ENCODE measurements around the gene ZNF639. TPM values are rescaled to one million over a fixed set of nuclear protein-coding genes. Genes with fewer than 3 reads are reported as not detected.
"Not testable (repeated sequence)": the region's sequence is repeated elsewhere in the genome, so short reads cannot be mapped to it uniquely, and the experiment has no call there.

The ZNF639 gene
- total RNA-seq (10 to 100 TPM; 88.1 to 90.8 TPM), total RNA-seq (53.9 to 149 (median 75.3) reads per million in 172 experiments)
- 37.5 TPM for polyA plus RNA-seq (2013, experiment 1 of 2)
- polyA plus RNA-seq (2013, experiment 2 of 2): 45.3 TPM

- Histone ChIP-seq H3K9me3 (ENCODE audit: control insufficient read depth in 1 of 2, insufficient read depth in 1 of 2, low read length in 2 of 2) (no peaks in the 10 kb centered on the region), H3K4me1 (ENCODE audit: insufficient read depth, low read length) (peaks cover 25% of the 10 kb centered on the region), H3K27me3 (ENCODE audit: control insufficient read depth in 1 of 2, insufficient read depth in 2 of 2, low read length in 2 of 2) (no peaks in the 10 kb centered on the region), H3K27ac (ENCODE audit: low read depth in 1 of 2, low read length in 2 of 2) (peak within 1 kb of the TSS; percentile 76 to 97), H3K36me3 (ENCODE audit: insufficient read depth, low read length) (peaks cover 2% of the 10 kb centered on the region), H3K4me3 (ENCODE audit: low read length) (peak within 1 kb of the TSS; percentile 72)
- ChIA-PET CTCF (interaction anchor here (0.6 to 1.9 kb wide), 6 partner anchors 26 to 306 kb away, joined by 3 to 9 read pairs (median 4); partner anchors contain the start of genes PIK3CA and ZMAT3), POLR2A (interaction anchor here (0.6 to 4.4 kb wide), 14 partner anchors 17 to 307 kb away, joined by 3 to 51 read pairs (median 6); partner anchors contain the start of genes ACTL6A, MFN1, PIK3CA and ZMAT3)
- ATAC-seq (ENCODE audit: poor library complexity) (peak; percentile 84), DNase-seq (peak; percentile 73 to 95 (median 80))
- H3K4me1 Mint-ChIP-seq (ENCODE audit: low read depth): peaks cover 37% of the 10 kb centered on the region
- TF ChIP-seq, protein P1, sequence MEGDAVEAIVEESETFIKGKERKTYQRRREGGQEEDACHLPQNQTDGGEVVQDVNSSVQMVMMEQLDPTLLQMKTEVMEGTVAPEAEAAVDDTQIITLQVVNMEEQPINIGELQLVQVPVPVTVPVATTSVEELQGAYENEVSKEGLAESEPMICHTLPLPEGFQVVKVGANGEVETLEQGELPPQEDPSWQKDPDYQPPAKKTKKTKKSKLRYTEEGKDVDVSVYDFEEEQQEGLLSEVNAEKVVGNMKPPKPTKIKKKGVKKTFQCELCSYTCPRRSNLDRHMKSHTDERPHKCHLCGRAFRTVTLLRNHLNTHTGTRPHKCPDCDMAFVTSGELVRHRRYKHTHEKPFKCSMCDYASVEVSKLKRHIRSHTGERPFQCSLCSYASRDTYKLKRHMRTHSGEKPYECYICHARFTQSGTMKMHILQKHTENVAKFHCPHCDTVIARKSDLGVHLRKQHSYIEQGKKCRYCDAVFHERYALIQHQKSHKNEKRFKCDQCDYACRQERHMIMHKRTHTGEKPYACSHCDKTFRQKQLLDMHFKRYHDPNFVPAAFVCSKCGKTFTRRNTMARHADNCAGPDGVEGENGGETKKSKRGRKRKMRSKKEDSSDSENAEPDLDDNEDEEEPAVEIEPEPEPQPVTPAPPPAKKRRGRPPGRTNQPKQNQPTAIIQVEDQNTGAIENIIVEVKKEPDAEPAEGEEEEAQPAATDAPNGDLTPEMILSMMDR (IDR thresholded peaks at IDR 0.05): peak; percentile 73
- no peaks in the 10 kb centered on the region for H3K9me3 Mint-ChIP-seq
- H3K27me3 Mint-ChIP-seq: no peaks in the 10 kb centered on the region
- peak within 1 kb of the TSS; percentile 92 for H3K4me3 Mint-ChIP-seq
- H3K27ac Mint-ChIP-seq: peak within 1 kb of the TSS; percentile 98
- H3K36me3 Mint-ChIP-seq (ENCODE audit: low read depth): peaks cover 32% of the 10 kb centered on the region
- intact Hi-C loops (cut with DNase I, micrococcal nuclease): loop anchor here (1.0 to 10.0 kb wide), 6 partner anchors 24 to 1592 kb away; partner anchors contain the start of genes ACTL6A (in 2 of the 2), MFN1 (in 2 of the 2), FXR1 (in 1 of the 2) and MRPL47 (in 1 of the 2)
These were observed at the start of gene ZNF639 for GRCh38 chr3:179322286-179323196. TSS of gene ZNF639 (plus strand) at chr3:179323031. CDS start at chr3:179328294, 5,263 bp downstream.

- H3K27ac Mint-ChIP-seq; H3K4me3 ChIP-seq (ENCODE audit: low read length); H3K4me1 ChIP-seq (ENCODE audit: insufficient read depth, low read length); H3K27me3 ChIP-seq (ENCODE audit: control insufficient read depth in 1 of 2, insufficient read depth in 2 of 2, low read length in 2 of 2); H3K27ac ChIP-seq (ENCODE audit: low read depth in 1 of 2, low read length in 2 of 2); H3K9me3 ChIP-seq (ENCODE audit: control insufficient read depth in 1 of 2, insufficient read depth in 1 of 2, low read length in 2 of 2); H3K4me1 Mint-ChIP-seq (ENCODE audit: low read depth); H3K4me3 Mint-ChIP-seq; CTCF ChIA-PET; H3K9me3 Mint-ChIP-seq; H3K36me3 Mint-ChIP-seq (ENCODE audit: low read depth); ATAC-seq (ENCODE audit: poor library complexity); H3K36me3 ChIP-seq (ENCODE audit: insufficient read depth, low read length); intact Hi-C loops (cut with DNase I, micrococcal nuclease); POLR2A ChIA-PET; DNase-seq: not testable (repeated sequence)
- peaks cover 33% of the 10 kb centered on the region for H3K27me3 Mint-ChIP-seq
These were observed 48.4 kb upstream of the ZNF639 start for GRCh38 chr3:179274434-179274833.

- Mint-ChIP-seq H3K27ac (no peak overlapping the region), H3K36me3 (ENCODE audit: low read depth) (no peaks in the 10 kb centered on the region), H3K9me3 (no peaks in the 10 kb centered on the region), H3K27me3 (peaks cover 31% of the 10 kb centered on the region), H3K4me1 (ENCODE audit: low read depth) (no peaks in the 10 kb centered on the region), H3K4me3 (no peak overlapping the region)
- Histone ChIP-seq H3K4me1 (ENCODE audit: insufficient read depth, low read length) (no peaks in the 10 kb centered on the region), H3K27me3 (ENCODE audit: control insufficient read depth in 1 of 2, insufficient read depth in 2 of 2, low read length in 2 of 2) (peaks cover 8% of the 10 kb centered on the region in 2 experiments), H3K36me3 (ENCODE audit: insufficient read depth, low read length) (no peaks in the 10 kb centered on the region), H3K4me3 (ENCODE audit: low read length) (no peak overlapping the region), H3K27ac (ENCODE audit: low read depth in 1 of 2, low read length in 2 of 2) (no peak overlapping the region), H3K9me3 (ENCODE audit: control insufficient read depth in 1 of 2, insufficient read depth in 1 of 2, low read length in 2 of 2) (no peaks in the 10 kb centered on the region)
- POLR2A ChIA-PET: no interaction called here
- no peak for DNase-seq
- CTCF ChIA-PET: no interaction called here
- ATAC-seq (ENCODE audit: poor library complexity): no peak
- TF ChIP-seq, protein P1 (IDR thresholded peaks at IDR 0.05): no peak
- intact Hi-C loops (cut with DNase I, micrococcal nuclease): loop anchor here in 1 of 2 experiments (5.0 kb wide), 1 partner anchor 134 kb away; no protein-coding TSS in a partner anchor
These were observed 46.8 kb upstream of the ZNF639 start for GRCh38 chr3:179276001-179276400.
